ENCODE data around the gene ETV5.

DNA sequence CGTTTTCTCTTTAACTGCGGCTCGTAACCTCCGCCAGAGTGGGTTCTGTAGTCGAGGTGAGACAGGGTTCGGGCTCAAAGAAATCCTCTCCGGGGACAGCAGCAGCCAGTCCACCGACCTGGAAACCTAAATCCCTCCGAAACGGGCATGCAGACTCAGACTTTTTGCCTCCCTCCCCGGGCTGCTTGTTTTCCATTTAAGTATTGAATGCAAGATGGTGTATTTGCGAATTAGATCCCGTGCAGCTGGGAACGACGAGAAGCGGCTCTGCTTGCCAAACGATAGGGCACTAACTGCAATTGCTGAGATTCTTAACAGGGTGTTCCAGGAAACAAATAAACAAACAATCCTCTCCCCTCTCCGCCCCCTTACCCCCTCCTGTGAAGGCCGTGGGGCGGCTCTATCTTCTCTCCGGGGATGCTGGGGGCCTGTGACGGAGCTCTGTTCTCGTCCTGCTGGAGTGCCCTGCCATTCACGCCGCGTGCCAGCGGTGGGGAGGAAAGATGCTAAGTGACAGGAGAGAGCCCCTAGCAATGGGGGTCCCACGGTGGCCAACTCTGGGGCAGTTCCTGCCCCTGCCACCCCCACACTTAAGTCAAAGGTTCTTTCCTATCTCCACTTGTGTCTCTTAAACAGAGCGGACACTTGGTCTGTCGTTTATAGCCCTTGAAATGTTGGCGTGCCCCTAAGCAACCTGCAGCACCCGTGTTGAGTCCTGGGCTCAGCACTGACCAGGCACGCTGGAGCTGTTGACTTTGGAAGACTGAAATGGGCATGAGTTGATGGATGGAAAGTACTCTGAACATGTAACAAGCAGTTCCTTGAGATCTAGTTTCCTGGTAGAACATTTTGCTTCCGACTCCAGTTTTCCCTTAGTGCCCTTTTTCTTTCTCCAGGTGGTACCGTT, 1.3 kb upstream of the ETV5 start:
- TF ChIP-seq, protein P1, sequence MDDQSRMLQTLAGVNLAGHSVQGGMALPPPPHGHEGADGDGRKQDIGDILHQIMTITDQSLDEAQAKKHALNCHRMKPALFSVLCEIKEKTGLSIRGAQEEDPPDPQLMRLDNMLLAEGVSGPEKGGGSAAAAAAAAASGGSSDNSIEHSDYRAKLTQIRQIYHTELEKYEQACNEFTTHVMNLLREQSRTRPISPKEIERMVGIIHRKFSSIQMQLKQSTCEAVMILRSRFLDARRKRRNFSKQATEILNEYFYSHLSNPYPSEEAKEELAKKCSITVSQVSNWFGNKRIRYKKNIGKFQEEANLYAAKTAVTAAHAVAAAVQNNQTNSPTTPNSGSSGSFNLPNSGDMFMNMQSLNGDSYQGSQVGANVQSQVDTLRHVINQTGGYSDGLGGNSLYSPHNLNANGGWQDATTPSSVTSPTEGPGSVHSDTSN (IDR thresholded peaks at IDR 0.05) = no peak
- TF ChIP-seq, protein P2, sequence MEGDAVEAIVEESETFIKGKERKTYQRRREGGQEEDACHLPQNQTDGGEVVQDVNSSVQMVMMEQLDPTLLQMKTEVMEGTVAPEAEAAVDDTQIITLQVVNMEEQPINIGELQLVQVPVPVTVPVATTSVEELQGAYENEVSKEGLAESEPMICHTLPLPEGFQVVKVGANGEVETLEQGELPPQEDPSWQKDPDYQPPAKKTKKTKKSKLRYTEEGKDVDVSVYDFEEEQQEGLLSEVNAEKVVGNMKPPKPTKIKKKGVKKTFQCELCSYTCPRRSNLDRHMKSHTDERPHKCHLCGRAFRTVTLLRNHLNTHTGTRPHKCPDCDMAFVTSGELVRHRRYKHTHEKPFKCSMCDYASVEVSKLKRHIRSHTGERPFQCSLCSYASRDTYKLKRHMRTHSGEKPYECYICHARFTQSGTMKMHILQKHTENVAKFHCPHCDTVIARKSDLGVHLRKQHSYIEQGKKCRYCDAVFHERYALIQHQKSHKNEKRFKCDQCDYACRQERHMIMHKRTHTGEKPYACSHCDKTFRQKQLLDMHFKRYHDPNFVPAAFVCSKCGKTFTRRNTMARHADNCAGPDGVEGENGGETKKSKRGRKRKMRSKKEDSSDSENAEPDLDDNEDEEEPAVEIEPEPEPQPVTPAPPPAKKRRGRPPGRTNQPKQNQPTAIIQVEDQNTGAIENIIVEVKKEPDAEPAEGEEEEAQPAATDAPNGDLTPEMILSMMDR (IDR thresholded peaks at IDR 0.05) = no peak
- TF ChIP-seq RFX5 (IDR thresholded peaks at IDR 0.05; ENCODE audit: low read length) (no peak), RXRA (IDR thresholded peaks at IDR 0.05; ENCODE audit: borderline replicate concordance, low read depth) (no peak), POLR2AphosphoS5 (IDR thresholded peaks at IDR 0.05; ENCODE audit: low read depth, low read length) (no peak)
